ENCODE measurements around the gene PRDM11.

Gene PRDM11

GRCh38 chr11:45212566-45213315 lies 66.3 kb downstream of the PRDM11 start:
- peak; percentile 67 for DNase-seq

DNA sequence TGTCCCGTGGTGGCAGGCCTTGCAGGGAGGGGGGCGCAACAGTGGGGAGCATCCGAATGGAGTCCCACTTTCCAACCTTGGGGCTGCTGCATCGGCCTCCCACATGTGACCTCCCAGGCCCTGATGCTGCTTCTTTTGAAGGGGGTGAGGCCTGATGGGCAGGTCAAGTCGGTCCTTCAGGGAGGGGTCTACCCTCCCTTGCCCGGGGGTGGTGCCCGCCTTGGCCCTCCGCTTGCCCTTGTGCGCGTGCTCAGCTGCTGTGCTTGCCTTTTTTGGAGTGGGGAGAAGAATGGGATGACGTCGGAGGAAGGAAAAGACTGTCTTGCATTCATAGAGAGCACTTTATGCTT lies 66.9 kb downstream of the PRDM11 start:
- no peak for DNase-seq

- DNase-seq, result no peak
Observed at GRCh38 chr11:45213717-45214116, 67.3 kb downstream of the PRDM11 start.

DNA sequence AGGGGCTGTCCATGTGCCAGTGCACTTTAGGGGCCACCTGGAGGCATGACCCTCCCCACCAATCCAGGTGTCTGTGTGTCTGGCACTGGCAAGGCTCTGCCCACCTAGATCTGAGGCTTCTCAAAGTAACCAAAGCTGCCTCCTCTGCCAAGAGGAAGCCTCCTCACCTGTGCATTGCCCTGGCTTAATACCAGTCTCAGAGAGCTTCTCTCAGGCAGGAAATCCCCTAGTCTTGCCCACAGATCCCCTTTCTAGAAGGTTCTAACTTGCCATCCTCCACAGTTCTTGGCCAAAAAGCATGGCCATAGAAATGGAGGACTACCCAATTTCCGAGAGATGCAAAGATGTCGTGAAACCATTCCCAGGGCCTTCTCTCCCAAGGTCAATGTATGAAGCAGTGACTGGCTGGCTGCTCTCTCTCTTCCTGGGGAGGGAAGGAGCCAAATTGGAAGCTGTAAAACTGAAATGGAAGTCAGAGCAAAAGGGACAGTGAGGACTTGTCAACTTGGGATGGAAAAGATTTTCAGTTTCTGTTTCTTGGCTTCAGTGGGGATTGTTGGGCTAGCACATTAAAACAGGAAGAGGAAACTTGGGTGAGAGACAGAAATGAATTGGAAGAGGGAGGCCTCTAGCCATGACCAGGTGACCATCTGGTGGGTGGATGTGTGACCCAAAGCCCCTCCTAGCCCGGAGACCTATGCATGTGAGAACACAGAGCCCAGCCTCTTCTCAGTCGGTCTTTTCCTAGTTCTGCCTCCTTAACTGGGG lies 68.8 kb downstream of the PRDM11 start:
- DNase-seq, result no peak

DNA sequence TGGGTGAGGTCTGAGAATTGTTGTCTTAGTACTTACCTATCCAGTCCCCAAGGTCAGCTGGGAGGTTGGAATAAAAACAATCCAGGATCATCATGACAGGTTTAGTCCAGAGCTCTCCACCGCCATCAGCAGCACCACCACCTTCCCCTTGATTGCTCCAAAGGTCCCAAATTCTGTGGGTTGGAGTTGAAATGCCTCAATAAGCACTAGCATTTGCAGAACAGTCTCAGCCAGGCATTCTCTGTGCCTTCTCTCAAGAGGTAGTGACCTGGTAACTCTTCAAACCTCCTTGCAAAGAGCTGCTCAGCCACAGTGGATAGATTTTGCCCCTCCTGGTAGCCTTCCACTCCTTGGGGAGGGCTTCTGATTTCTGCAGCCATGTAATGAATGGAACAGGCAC lies 69.6 kb downstream of the PRDM11 start:
- DNase-seq, result no peak

GRCh38 chr11:45216901-45217300 lies 70.5 kb downstream of the PRDM11 start:
- no peak for DNase-seq

DNA sequence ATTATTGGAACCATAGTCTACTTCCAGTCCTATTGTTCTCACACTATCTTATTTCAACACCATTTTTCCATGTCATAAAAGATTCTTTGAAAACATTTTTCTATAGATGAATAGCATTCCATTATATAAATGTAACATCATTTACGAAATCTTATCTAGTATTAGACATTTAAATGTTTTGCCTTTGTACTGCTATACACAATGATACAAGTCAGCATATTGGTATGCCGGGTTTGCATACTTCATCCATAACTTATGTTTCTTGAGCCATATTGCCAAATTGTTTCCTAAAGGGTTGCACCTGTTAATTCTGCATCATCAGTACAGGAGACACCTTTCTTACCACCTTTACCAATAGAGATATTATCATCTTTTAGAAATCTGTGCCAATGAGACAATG lies 71.6 kb downstream of the PRDM11 start:
- DNase-seq, result no peak

- no peak for DNase-seq
Observed at GRCh38 chr11:45218705-45219104, 72.3 kb downstream of the PRDM11 start.

DNA sequence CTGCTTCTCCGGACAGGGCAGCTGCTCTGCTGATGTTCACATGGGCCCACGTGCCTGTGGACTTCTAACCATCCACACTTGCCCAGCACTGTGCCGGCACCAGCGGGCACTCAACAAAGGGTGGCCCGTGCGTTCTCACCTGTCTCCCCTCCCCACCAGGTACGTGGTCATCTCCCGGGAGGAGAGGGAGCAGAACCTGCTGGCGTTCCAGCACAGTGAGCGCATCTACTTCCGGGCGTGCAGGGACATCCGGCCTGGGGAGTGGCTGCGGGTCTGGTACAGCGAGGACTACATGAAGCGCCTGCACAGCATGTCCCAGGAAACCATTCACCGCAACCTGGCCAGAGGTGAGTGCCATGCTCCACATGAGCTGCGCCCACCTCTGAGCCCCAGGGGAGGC lies 73.0 kb downstream of the PRDM11 start:
- DNase-seq, result no peak

- no peak for DNase-seq
Observed at GRCh38 chr11:45223496-45223895, 77.1 kb downstream of the PRDM11 start.

GRCh38 chr11:45224766-45225165 lies 78.3 kb downstream of the PRDM11 start:
- no peak for DNase-seq

GRCh38 chr11:45225277-45225676 lies 78.8 kb downstream of the PRDM11 start:
- DNase-seq, result no peak

DNA sequence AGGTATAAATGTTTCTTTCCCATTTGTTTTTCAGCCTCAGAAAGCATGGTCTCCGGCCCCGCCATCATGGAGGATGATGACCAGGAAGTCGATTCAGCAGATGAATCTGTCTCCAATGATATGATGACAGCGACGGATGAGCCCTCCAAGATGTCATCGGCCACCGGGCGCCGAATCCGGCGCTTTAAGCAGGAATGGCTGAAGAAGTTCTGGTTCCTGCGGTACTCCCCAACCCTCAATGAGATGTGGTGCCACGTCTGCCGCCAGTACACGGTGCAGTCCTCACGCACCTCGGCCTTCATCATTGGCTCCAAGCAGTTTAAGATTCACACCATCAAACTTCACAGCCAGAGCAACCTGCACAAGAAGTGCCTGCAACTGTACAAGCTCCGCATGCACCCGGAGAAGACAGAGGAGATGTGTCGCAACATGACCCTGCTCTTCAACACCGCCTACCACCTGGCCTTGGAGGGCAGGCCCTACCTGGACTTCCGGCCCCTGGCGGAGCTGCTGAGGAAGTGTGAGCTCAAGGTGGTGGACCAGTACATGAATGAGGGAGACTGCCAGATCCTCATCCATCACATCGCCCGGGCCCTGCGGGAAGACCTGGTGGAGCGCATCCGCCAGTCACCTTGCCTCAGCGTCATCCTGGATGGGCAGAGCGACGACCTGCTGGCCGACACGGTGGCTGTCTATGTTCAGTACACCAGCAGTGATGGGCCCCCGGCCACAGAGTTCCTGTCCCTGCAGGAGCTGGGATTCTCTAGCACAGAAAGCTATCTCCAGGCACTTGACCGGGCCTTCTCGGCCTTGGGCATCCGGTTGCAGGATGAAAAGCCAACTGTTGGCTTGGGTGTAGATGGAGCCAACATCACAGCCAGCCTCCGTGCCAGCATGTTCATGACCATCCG lies 79.8 kb downstream of the PRDM11 start:
- no peak for DNase-seq

GRCh38 chr11:45226901-45227300 lies 80.5 kb downstream of the PRDM11 start:
- DNase-seq, result no peak

DNA sequence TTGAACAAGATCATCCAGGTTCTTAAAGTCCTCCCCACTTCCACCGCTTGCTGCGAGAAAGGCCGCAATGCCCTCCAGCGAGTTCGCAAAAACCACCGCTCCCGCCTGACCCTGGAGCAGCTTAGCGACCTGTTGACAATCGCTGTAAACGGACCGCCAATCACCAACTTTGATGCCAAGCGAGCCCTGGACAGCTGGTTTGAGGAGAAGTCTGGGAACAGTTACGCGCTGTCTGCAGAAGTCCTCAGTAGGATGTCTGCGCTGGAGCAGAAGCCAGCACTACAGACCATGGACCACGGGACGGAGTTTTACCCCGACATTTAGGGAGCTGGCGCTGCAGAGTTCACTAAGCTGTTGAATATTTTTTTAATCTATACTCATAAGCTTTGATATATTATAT lies 81.4 kb downstream of the PRDM11 start:
- no peak for DNase-seq

GRCh38 chr11:45229401-45230020 lies 83.1 kb downstream of the PRDM11 start:
- no peak for DNase-seq

DNA sequence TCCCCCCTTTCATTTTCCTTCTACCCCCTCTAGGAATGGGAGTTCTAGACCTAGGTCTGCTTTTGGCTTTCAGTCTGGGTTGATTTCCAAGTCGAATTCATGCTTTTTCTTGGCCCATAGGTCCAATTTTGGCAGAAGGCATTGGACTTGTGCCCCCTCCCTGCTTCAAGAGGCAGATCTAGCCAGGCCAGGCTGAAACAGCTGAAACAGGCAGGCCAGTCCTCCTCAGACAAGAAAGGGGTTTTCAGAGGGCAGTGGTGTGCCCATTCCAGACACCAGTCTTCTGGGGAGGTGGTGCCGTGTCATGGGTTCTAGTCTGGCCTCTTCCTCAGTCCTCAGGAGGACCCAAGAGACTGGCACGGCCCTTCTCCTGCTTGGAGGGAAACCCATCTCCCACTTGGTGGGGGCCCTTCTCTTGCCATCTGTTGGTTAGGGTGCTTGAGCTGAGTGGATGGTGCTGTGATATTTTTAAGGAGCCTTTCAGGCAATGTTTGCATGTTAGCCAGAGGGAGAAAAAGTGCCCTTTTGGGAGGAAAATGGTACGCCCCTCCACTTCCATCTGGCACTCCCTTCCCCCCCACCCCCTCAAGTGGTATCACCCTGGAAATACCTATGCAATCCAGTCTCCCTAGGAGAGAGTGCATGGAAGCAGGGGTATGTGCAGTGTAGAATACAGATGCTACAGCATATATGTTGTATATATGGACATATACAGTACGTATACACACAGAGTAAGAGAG lies 86.1 kb downstream of the PRDM11 start:
- DNase-seq, result no peak

DNA sequence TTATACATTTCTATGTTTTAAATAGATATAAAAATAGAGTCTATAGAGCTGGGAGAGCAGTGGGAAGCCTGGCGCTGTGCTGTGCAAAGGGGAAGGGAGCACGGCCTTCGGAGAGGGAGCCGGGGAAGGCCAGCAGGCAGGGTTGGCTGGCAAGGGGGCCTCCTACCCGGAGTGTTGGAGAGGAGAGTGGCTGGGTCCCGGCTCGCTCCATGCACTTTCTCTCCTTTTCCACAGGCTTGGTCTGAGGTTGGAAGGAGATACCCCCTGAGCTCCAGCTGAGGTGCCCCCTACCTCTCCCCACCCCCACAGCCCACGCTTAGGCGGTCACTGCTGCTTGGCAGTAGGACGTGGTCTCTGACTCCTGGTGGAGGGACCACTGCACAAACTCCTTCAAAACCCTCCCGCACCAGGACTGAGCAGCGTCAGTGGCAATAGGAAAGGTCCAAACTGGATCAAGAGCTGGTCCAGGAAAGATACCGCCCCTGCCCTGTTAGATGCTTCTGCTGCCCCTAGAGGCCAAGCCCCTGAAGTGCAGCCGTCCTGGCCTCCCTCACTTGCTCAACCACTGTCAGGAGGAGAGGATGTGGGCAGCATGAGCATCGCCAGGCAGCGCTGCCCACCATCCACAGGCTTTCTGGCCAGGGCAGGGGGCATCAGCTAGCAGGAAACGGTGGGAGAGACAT lies 86.8 kb downstream of the PRDM11 start:
- peak; percentile 95 for DNase-seq

- no peak for DNase-seq
Observed at GRCh38 chr11:45233804-45234170, 87.3 kb downstream of the PRDM11 start.

GRCh38 chr11:45234306-45235006 lies 88.0 kb downstream of the PRDM11 start:
- DNase-seq, result no peak

- DNase-seq, result no peak
Observed at GRCh38 chr11:45237711-45238315, 91.4 kb downstream of the PRDM11 start.

Data from 8988T (cell line).